Ovary (tissue), 3 donors: ENCODE measurements around the gene SZT2.

Source experiments
- EP300 ChIP-seq: sonication (generic); formaldehyde crosslinking; IDR thresholded peaks from one replicate; pipeline ENCODE4 v1.6.1; 2017; ENCODE audit warnings: antibody characterized with exemption
- POLR2A ChIP-seq: fragments of 450-650 bp; IDR thresholded peaks from one replicate; pipeline ENCODE4 v1.6.1; 2017; ENCODE audit warnings: antibody characterized with exemption, mild to moderate bottlenecking, moderate library complexity
- TF ChIP-seq, protein P1 (sequence below), 3 donors: fragments of 450-650 bp in 2 of 3; fragments of 200-600 bp in 1 of 3; IDR thresholded peaks; one replicate each; pipeline versions ENCODE4 v1.5.1 to v1.8.0; 2016 to 2022; ENCODE audit warnings: antibody characterized with exemption in 3 of 3, mild to moderate bottlenecking in 1 of 3
- donor health status: DM: no; HTN: no; CAD: no.

DNA sequence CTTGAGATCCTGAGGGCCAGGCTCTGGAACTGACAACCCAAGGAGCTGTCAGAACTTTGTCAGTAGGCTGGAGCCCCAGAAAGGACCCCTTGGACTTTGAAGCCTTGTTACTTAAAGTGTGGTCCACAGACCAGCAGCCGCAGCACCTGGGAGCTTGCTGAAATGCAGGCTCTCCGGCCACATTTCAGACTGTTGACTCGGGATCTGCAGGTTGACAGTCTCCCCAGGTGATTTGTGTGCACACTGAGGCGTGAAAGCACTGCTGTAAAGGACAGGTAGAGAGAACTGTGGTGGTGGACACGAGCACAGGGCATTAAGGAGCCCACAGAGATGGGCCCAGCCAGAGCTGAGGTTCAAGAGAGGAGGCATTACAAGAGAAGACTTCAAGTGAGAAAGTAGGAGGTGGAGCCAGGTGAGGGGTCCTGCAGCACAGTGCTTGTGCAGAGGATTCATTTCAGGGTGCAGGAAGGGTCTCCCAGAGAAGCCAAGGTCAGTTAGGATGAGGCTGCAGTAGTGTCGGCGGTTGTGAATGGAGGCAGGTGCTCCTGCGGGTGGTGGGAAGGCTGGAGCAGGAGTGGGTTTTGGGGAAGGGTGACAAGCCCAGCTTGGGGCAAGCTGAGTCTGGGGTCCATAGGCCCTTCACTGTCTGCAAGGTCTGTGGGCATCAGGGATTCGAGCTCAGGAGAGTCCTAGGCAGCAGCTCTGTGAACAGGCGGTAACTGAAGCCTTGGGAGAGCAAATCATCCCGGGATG lies 59.4 kb downstream of the SZT2 start:
- TF ChIP-seq POLR2A (no peak), EP300 (no peak)
- TF ChIP-seq, protein P1, sequence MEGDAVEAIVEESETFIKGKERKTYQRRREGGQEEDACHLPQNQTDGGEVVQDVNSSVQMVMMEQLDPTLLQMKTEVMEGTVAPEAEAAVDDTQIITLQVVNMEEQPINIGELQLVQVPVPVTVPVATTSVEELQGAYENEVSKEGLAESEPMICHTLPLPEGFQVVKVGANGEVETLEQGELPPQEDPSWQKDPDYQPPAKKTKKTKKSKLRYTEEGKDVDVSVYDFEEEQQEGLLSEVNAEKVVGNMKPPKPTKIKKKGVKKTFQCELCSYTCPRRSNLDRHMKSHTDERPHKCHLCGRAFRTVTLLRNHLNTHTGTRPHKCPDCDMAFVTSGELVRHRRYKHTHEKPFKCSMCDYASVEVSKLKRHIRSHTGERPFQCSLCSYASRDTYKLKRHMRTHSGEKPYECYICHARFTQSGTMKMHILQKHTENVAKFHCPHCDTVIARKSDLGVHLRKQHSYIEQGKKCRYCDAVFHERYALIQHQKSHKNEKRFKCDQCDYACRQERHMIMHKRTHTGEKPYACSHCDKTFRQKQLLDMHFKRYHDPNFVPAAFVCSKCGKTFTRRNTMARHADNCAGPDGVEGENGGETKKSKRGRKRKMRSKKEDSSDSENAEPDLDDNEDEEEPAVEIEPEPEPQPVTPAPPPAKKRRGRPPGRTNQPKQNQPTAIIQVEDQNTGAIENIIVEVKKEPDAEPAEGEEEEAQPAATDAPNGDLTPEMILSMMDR (IDR thresholded peaks at IDR 0.05): no peak
